Thyroid gland (tissue), 4 donors: ENCODE measurements around the gene LENG9.
A peak's percentile ranks its signal among the peaks of the same experiment; 100 is the strongest.

Source experiments
- CTCF ChIP-seq, 6 experiments: fragments of 200-600 bp in 3 of 6; fragments of 450-650 bp in 3 of 6; sonication (generic) in 3 of 6; IDR thresholded peaks; one replicate each; pipeline ENCODE4 v1.5.1; 2016 to 2019; ENCODE audit warnings: antibody characterized with exemption in 6 of 6, mild to moderate bottlenecking in 2 of 6, inconsistent platforms in 1 of 6, moderate library complexity in 1 of 6
- POLR2A ChIP-seq, 2 donors: fragments of 450-650 bp; IDR thresholded peaks; one replicate each; pipeline ENCODE4 v1.6.1; 2017; ENCODE audit warnings: antibody characterized with exemption in 2 of 2, mild to moderate bottlenecking in 2 of 2, moderate library complexity in 1 of 2

DNA sequence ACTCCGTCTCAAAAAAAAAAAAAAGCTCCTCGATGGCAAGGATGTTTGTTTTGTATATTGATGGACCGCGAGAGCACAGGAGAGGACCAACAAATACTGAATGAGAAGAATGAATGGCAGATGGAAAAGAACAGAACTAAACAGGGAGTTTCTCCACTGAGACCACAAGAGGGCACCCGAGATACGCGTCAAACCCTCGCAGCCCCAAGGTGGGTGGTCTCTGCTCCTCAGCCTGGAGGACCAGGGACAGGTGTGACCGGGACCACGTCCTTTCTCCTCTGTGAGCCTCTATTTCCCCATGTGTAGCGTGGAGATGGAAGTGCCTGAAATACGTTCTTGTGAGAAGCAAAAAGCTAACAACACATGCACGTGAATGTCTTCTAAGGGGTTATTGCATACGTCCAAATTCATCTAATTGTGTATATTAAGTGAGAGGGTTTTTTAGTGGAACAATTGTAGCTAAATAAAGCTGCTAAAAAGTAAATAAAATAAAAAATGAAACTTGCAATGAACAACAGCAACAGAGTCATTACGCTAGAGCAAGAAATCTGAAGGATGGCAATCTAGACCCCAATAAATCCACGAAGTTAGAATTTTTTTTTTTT, 17.9 kb upstream of the LENG9 start:
- TF ChIP-seq POLR2A (IDR thresholded peaks at IDR 0.05), result no peak
- peak in 5 of 6 experiments; percentile 12 to 63 (median 27) for TF ChIP-seq CTCF (IDR thresholded peaks at IDR 0.05)
